DMS79 (cell line): ENCODE results near the gene SLC15A1.
A peak's percentile ranks its signal among the peaks of the same experiment; 100 is the strongest.
"Not testable (repeated sequence)": the region's sequence is repeated elsewhere in the genome, so short reads cannot be mapped to it uniquely, and the experiment has no call there.

Experiments used
- DNase-seq: peaks from one replicate; lab custom pipeline; 2025; lab: John Stamatoyannopoulos, UW

The SLC15A1 gene

GRCh38 chr13:98653463-98653985 lies 98.9 kb downstream of the SLC15A1 start:
- DNase-seq: peak; percentile 92

GRCh38 chr13:98652721-98653462 lies 99.6 kb downstream of the SLC15A1 start:
- no peak for DNase-seq

GRCh38 chr13:98652276-98652675 lies 100.2 kb downstream of the SLC15A1 start:
- no peak for DNase-seq

- DNase-seq: no peak
Observed at GRCh38 chr13:98651744-98652143, 100.7 kb downstream of the SLC15A1 start.

- DNase-seq: no peak
Observed at GRCh38 chr13:98650396-98651107, 101.9 kb downstream of the SLC15A1 start.

GRCh38 chr13:98649861-98650260 lies 102.6 kb downstream of the SLC15A1 start:
- no peak for DNase-seq

GRCh38 chr13:98648686-98649085 lies 103.8 kb downstream of the SLC15A1 start:
- no peak for DNase-seq

GRCh38 chr13:98648141-98648540 lies 104.3 kb downstream of the SLC15A1 start:
- DNase-seq: no peak

GRCh38 chr13:98647121-98647520 lies 105.4 kb downstream of the SLC15A1 start:
- no peak for DNase-seq

GRCh38 chr13:98643479-98643878 lies 109.0 kb downstream of the SLC15A1 start:
- no peak for DNase-seq

- DNase-seq: no peak
Observed at GRCh38 chr13:98641075-98641474, 111.4 kb downstream of the SLC15A1 start.

- not testable (repeated sequence) for DNase-seq
Observed at GRCh38 chr13:98639785-98640184, 112.7 kb downstream of the SLC15A1 start.

- peak; percentile 97 for DNase-seq
Observed at GRCh38 chr13:98638352-98638751, 114.1 kb downstream of the SLC15A1 start.
